ENCODE data around the gene VAMP8.

GRCh38 chr2:85547089-85547858 is 30.1 kb upstream of the VAMP8 start:
- TF ChIP-seq, protein P1, sequence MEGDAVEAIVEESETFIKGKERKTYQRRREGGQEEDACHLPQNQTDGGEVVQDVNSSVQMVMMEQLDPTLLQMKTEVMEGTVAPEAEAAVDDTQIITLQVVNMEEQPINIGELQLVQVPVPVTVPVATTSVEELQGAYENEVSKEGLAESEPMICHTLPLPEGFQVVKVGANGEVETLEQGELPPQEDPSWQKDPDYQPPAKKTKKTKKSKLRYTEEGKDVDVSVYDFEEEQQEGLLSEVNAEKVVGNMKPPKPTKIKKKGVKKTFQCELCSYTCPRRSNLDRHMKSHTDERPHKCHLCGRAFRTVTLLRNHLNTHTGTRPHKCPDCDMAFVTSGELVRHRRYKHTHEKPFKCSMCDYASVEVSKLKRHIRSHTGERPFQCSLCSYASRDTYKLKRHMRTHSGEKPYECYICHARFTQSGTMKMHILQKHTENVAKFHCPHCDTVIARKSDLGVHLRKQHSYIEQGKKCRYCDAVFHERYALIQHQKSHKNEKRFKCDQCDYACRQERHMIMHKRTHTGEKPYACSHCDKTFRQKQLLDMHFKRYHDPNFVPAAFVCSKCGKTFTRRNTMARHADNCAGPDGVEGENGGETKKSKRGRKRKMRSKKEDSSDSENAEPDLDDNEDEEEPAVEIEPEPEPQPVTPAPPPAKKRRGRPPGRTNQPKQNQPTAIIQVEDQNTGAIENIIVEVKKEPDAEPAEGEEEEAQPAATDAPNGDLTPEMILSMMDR (conservative IDR thresholded peaks at IDR 0.05; ENCODE audit: low read length), result no peak
- no peak for TF ChIP-seq EZH2phosphoT487 (IDR thresholded peaks at IDR 0.05; ENCODE audit: borderline replicate concordance)
